Midbrain (tissue), 1 donor: ENCODE measurements around the gene DEF6.

Experiments
- DNase-seq: peaks from one replicate; lab custom pipeline; 2025; lab: John Stamatoyannopoulos, UW

The DEF6 gene

DNA sequence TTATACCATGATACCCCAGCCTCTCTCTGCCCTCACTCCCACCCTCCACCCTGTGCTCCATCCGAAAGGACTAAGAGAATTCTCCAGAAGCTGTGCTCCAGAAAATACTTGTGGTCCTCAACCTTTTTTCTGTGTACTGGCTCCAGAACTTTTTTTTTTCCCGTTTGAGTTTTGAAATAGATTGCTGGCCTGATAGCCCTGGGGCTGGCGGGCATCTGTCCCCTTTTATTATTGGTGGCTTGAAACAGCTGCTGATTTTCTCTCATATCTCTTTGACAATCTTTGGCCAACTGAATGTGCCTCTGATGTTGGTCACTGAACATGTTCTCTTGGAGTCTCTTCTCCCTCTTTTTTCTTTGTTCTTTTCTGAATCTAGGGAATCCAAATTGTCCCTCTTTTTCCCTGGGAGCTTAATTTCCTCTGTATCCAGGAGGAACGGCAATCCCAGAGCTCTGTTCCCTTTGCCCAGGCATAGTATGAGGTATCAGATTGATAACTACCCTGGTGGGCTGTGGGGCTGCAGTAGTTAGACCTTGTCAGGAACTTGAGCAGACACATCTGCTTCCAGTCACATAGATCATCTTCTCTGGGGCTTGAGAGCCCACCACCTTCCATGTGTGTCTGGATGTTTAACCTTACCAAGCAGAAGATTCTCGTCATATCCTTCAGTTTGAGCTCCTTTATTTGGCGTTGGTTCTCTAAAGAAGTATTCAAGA, 46.4 kb downstream of the DEF6 start:
- DNase-seq = no peak

DNA sequence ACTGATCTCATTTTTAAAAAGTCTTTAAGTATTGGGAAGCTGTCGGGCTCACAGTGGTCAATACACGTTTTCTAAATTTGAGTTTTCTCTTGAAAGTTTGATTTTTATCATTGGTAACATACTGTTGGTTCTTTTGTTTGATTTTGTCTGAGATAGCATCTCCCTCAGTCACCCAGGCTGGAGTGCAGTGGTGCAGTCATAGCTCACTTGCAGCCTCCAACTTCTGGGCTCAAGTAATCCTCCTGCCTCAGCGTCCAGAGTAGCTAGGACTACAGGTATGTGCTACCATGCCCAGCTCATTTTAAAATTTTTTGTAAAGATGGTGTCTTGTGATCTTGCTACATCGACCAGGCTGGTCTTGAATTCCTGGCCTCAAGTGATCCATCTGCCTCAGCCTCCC, 53.8 kb downstream of the DEF6 start:
- DNase-seq = no peak

DNA sequence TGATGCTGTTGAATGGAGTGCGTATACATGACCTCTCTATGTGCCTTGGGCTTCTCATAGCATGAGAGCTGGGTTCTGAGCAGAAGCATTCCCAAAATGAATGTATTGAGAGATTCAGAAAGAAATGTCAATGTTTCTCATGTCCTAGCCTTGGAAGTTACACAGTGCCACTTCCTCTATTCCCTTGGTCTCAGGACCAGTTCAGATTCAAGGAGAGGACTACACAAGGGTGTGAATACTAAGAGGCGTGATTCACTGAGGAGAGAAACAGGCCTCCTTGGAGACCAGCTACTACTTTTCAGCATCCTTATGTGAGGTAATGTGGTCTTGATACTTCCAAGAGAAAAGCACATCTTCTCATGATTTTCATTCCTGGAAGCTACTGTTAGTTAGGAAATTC, 55.1 kb downstream of the DEF6 start:
- no peak for DNase-seq

DNA sequence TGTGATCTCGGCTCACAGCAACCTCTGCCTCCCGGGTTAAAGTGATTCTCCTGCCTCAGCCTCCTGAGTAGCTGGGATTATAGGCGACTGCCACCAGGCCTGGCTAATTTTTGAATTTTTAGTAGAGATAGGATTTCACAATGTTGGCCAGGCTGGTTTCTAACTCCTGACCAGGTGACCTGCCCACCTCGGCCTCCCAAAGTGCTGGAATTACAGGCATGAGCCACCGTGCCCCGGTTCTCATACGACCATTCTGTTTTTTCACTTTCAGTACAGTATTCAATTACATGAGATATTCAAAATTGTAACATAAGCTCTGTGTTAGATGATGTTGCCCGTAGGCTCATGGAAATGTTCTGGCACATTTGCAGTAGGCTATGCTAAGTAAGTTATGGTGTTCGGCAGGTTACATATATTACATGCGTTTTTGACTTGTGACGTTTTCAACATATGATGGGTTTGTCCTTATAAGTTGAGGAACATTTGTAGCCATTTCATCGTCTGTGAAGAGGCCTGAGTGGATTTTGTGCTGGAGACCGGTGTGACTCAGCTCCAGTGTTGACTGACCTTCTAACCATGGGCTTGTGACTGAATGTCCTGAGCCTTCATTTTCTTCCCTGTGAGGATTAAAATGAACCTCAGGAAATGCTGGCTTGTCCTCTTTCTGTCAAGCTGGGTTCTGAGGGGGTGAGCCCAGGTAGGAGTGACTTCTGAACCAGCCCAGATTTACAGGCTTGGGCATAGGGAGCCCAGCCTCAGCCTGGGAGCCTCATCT, 56.9 kb downstream of the DEF6 start:
- DNase-seq = no peak

DNA sequence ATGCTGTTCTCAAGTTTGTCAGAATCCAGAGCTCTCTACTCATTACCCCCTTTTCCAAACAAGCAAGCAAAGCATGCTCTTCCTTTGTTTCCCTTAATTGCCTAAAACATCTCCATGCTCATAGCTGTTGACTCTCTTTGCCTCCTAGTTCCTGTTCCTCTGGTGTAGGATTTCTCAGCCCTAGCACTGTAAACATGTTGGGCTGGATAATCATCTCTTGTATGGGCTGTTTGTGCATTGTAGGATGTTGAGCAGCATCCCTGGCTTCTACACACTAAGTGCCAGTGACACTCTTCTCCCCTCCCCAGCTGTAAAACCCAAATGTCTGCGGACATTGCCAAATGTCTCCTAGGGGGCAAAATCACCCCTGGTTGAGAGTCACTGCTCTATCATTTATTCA, 58.8 kb downstream of the DEF6 start:
- DNase-seq = peak; percentile 43

DNA sequence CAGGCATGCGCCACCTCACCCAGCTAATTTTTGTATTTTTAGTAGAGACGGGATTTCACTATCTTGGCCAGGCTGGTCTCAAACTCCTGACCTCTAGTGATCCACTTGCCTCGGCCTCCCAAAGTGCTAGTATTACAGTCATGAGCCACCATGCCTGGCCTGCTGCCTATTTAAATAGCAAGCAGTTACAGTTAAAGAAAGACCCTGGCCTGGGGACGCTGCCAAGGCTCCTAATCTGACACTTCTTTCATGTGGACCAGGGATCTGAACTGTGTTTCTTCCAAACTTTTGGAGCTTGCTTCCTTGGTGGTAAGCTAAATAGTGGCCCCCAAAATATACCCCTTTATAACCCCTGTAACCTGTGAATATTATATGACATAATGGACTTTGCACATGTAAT, 60.1 kb downstream of the DEF6 start:
- no peak for DNase-seq

DNA sequence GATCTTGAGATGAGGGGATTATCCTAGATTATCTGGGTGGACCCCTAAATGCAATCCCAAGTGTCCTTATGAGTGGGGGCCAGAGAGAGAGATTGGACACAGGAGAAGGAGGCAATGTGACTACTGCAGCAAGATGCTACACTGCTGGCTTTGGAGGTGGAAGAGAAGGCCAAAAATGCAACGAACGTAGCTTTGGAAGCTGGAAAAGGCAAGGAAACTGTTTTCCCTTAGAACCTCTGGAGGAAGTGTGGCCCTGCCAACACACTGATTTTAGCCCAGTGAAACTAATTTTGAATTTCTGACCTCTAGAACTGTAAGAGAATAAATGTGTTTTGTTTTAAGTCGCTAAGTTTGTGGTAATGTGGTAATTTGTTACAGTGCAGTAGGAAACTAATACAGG, 60.5 kb downstream of the DEF6 start:
- no peak for DNase-seq

DNA sequence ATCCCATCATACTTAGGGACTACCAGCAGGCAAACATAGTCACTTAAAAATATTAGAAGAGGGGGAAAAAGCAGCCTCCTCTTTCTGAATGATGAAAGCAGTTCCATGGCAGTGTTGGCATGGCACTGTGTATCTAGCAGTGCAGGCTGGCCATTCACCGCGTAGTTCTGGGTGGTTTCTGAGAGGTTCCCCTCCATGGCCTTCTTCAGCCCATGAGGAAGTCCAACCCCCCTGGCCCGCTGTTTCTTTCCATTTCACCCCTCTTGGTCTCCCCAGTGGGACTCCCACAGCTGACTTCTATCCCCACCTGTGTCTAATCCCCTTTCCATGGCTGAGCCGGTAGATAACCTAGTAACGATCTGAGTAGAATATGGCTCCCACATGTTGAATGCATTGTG, 61.7 kb downstream of the DEF6 start:
- DNase-seq = no peak

DNA sequence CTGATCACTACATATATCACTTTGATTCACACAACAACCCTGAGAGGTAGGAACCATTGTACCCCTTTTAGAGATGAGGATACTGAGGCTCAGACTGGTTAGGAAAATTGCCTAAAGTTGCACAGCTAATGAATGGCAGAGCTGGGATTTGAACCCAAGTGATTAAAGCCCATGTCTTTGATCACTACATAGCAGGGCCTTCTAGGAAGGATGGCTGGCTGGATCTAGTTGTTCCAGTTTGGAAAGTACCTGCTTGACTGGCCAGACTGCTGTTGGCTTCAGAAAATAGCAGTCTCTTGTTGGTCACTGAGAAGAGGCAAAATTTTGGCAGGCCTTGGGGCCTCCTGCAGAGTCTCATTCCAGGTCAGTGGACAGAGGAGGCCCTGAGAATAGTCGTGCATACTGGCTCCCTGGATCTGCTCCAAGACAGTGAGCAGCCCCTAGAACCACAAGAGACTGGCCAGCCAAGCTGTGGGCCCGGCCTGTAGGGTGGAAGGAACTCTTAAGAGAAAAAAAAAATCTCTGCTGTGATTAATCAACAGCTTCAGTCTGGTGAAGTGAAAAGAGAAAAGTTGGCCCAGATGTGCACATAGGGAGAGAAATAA, 62.2 kb downstream of the DEF6 start:
- DNase-seq = peak; percentile 77

DNA sequence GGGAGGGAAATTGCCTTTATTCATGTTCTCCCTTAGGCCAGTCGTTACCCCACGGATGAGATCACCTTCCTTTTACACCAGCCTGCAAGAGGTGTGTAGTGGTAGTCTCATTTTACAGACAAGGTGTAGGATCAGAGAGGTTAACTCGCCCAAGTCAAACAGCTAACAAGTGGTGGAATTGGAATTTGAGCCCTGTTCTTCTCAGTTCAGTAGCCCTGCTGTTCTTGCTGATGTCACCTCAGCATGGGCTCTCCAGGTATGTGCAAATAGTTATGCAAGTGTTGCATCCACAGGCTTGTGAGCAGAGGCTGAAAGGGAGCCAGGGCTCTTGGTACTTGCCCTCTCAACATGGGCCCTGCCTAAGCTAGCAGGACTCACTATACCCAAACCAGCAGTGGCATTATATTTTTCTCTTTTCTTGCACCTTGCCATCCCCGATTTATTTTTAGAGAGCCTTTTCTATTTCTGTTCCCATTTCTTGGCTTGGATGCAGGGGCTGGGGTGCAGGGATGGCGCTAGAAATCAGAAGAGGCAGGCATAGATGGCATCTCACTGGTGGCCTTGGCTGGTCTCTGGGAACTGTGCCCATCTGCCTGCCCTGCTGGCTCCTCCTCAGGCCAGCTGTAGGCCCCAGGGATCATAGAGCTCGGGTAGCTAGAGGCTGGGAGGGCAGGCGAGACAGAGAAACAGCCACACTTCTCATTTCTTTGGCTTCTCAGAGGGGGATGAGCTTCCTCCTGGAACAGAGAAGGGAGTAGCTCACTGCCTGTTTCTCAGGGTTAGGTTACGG, 62.9 kb downstream of the DEF6 start:
- DNase-seq = peak; percentile 74

DNA sequence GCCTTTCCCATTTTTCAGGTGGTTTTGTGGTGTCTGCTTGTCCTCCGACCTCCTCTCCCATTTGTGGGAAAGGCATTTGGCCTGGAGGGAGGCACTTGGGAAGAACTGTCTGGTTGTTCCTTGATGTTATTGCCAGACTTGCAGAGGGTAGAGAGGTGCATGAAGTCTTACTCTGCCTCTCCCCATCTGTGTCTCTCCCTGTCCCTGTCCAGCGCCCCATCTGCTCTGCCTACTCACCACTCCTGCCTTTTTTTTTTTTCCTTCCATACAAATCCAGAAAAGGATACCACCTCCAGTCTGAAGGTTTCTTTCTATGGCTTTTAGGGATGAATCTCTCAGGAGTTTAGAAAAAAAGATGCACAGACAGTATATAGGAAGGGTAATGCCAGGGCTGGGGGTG, 64.6 kb downstream of the DEF6 start:
- no peak for DNase-seq

DNA sequence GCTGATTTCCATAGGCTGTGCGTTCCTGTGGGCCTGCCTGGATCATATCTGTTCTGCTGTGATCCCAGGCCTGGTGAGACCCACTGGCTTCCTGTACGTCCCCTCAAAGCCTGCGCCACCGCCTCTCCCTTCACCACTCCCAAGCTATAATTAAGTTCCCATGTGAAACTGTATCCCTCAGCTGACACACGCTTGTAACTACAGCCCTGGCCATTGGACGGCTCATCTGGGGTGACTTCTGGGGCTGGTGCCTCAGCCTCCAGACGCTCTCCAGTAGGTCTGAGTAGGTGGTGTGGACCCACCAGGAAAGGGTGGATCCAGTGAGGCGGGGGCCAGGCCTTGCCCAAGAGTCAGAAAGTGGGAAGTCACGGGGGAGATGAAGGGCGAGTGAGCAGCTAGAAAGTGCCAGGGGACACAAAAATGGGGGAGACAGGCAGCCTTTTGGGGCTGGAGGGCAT, 65.7 kb downstream of the DEF6 start:
- no peak for DNase-seq

DNA sequence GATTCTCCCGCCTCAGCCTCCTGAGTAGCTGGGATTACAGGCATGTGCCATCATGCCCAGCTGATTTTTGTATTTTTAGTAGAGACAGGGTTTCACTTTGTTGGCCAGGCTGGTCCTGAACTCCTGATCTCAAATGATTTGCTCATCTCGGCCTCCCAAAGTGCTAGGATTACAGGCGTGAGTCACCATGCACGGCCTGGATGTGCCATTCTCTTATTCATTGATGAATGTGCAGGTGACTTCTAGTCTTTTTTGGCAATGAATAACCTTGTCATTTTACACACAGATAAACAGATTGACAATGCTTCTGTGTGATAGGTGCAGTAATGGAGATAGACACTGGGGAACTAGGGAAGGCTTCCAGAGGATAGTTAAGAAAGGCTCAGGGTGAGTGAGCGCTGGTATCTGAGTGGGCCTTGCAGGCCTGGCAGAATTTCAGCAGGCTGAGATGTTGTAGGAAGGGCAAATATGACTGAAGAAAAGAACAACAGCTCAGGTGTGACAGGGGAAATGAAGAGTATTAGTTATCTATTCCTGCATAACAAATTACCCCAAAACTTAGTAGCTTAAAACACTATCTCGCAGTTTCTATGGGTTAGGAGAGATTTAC, 68.1 kb downstream of the DEF6 start:
- no peak for DNase-seq

DNA sequence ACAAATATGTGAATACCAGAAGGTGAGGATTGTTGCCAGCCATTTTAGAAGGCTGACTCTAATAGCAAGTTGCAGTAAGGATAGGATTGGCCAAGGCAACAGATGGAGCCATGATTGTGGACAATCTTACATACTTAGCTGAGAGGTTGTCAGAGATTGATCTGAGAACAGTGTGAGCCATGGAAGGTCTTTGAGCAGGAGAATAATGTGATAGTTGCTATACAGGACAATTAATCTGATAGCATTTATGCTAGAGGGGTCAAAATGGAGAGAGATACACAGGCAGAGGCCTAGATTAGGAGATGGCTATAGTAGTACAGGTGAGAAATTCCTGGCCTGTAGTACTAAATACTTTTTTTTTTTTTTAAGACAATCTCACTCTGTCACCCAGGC, 68.6 kb downstream of the DEF6 start:
- DNase-seq = no peak

DNA sequence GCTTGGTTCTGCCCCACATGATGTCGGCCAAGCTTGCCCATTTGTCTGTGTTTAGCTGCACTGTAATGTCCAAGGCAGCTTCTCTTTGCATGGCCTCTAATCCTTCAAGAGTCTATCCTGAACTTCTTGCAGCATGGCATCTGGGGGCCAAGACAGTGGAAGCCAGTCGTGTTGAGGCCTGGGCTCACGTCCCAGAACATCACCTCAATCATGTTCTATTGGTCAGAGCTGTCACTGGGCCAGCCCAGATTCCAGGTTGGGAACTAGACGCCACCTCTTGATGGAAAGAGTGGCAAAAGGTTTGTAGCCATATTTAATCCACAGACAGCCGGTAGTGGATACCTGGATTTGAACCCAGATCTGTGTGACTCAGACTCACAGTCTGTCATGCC, 70.0 kb downstream of the DEF6 start:
- DNase-seq = no peak

DNA sequence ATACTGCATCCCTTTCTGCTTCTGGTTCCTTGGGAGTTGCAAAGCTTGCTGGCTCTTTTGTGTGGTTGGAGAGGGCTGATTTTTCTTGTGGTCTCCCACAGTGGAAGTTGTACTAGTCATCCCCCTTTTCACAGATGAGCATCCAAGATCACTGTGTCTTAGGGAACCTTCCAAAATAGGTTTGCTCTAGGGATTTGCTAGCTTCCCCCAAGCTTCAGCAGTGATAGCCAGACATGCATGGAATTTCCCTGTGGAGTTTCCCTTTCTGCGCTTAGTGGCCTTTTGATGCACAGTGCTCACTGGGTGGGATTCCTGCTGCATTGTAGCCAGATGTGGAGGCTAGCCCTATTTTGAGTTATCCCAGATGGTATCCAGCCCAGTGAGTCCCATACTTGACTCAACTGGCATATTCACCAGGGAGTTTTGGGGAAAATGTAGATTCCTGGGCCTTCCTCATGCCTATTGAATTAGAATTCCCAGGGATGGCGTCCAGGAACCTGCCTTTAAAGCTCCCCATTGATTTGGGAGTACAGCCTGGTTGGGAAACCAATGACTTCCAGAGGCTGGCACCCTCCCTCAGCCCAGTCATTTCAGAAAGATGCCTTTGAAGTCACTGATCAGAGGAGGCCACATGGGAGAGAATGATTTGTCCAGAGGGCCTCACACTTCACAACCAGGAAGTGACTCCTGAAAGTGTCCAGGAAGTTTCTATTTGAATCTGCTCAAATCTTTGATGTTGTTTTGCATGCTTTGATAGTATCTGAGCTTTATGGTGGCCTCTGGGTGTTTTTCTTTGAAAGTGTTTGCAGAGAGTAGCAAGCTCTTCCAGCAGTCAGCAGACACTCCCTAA, 70.6 kb downstream of the DEF6 start:
- no peak for DNase-seq

DNA sequence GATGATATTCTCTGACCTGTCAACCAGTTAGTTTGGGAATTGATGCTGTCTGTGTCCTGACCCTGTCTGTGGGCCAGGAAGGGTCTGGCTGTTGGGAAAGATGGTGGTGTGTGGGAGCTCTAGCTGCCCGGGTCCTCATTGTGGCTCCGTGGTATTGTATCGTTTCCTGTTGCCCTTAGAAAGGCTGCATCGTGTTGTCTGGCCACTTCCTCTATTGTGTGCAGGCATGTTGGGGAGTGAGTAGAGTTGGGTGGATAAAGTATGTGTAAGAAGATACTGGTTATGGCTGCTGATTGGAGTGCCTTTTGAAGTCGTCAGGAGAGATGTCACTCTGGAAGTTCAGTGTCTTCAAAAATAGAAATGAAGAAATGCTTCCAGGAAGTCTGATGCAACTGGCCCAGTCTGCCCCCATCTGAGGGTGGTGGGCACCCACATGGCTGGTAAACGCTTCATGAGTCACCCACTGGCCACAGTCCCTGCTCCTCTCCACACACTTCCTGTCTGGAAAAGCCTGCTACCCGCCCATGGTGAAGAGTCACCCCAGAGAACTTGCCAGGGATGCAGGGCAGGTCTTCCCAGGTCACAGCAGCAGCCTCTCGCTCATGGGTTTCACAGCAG, 72.6 kb downstream of the DEF6 start:
- DNase-seq = peak; percentile 21

DNA sequence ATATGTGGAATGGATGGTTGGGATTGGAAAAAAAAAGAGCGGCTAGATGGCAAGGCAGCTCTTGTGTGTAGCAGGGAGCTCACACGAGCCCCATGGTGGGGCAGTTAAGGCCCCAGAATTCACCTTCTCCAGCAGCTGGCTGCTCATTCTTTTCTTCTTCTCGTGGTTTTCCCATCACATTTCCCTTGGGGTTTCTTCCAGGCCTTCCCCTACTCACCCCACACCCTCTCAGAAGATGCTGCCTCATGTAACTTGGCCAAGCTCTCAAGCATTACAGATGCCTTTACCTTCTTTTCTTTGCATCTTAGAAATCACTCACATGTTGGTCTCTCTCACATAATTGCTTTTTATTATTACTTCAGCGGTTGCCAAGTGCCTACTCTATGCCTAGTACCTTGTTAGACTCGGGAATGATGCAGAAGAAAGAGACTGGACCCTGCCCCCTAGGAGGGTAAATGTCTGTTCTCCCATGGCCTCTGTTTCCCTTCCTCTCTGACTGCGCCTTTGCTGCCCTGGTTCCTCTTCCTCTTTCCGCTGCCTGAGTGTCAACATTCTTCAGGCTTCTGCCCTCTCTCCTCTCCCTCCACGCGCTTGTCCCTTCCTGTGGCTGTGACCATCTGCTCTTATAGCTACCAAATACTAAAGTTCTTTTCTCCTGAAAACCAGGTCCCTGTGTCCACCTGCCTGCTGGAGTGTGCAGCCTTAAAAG, 73.3 kb downstream of the DEF6 start:
- peak; percentile 17 for DNase-seq
